Sigmoid colon (tissue), 4 donors: ENCODE measurements around the gene TTI1.

Experiments used
- CTCF ChIP-seq, 4 experiments: fragments of 450-650 bp in 3 of 4; fragments of 200-600 bp in 1 of 4; IDR thresholded peaks; one replicate each; pipeline ENCODE4 v1.5.1; 2016 to 2019; ENCODE audit warnings: antibody characterized with exemption in 4 of 4, mild to moderate bottlenecking in 3 of 4, moderate library complexity in 2 of 4
- EP300 ChIP-seq, 4 donors: sonication (generic); formaldehyde crosslinking; IDR thresholded peaks; one replicate each; pipeline ENCODE4 v1.6.1; 2017; ENCODE audit warnings: antibody characterized with exemption in 4 of 4
- POLR2A ChIP-seq, 2 donors: fragments of 450-650 bp; IDR thresholded peaks; one replicate each; pipeline ENCODE4 v1.6.1; 2016; ENCODE audit warnings: antibody characterized with exemption in 2 of 2, mild to moderate bottlenecking in 2 of 2, moderate library complexity in 2 of 2
- POLR2AphosphoS5 ChIP-seq, 4 donors: sonication (generic); formaldehyde crosslinking; IDR thresholded peaks; one replicate each; pipeline ENCODE4 v1.6.1; 2017; ENCODE audit warnings: antibody characterized with exemption in 4 of 4

- peak in 1 of 4 experiments; percentile 70 for TF ChIP-seq CTCF (IDR thresholded peaks at IDR 0.05)
- no peak for TF ChIP-seq POLR2A (IDR thresholded peaks at IDR 0.05)
- no peak for TF ChIP-seq EP300 (IDR thresholded peaks at IDR 0.05)
- no peak for TF ChIP-seq POLR2AphosphoS5 (IDR thresholded peaks at IDR 0.05)
These were observed 40.4 kb downstream of the TTI1 start for GRCh38 chr20:37992802-37993409.
